Activated CD8-positive, alpha-beta memory T cell treated with anti-CD3 and anti-CD28 coated beads for 1 hour (primary cell): ENCODE data around the gene TRAF3.
"Not testable (repeated sequence)": the region's sequence is repeated elsewhere in the genome, so short reads cannot be mapped to it uniquely, and the experiment has no call there.

Source experiments
- DNase-seq, 2 donors: peaks; one replicate each; pipeline ENCODE4 v3.0.0-alpha.2; 2020; ENCODE audit warnings: low read depth in 1 of 2; ENCODE audit errors: extremely low read depth in 1 of 2

TRAF3 gene

DNA sequence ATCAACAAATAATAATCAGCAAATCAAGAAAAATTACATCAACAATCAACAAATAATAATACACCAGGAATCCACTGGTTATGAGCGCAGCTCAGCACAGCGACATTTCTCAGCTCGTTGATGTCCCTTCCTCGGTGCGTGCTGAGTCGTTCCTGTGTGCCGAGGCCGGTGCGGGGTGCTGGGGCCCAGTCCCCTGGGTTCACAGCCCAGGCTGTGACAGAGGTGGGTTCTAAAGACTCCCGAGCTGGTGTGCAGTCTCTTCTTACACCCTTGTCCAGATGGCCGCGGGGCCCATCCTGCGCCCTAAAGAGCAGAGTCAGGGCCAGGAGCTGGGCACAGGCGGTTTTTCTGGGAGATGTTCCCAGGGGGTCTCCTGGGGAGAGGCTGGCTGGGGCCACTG is 26.9 kb upstream of the TRAF3 start:
- no peak for DNase-seq

DNA sequence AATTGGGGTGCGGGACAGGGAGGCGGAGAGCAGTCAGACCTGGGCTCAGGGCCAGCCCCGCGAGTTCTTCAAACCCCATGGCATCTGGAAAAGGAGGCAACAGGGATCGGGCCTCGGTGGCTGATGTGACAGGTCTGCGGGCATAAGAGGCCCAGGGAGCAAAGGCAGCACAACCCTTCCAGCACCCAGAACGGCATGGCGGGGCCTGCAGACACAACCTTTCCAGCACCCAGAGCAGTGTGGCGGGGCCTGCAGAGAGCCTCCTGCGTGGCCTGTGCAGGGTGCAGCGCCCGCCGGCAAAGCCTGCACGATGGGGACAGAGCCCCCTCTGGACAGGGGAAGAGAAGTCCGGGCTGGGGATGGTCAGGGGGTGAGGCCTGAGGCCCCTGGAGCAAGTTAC is 26.2 kb upstream of the TRAF3 start:
- DNase-seq = no peak

DNA sequence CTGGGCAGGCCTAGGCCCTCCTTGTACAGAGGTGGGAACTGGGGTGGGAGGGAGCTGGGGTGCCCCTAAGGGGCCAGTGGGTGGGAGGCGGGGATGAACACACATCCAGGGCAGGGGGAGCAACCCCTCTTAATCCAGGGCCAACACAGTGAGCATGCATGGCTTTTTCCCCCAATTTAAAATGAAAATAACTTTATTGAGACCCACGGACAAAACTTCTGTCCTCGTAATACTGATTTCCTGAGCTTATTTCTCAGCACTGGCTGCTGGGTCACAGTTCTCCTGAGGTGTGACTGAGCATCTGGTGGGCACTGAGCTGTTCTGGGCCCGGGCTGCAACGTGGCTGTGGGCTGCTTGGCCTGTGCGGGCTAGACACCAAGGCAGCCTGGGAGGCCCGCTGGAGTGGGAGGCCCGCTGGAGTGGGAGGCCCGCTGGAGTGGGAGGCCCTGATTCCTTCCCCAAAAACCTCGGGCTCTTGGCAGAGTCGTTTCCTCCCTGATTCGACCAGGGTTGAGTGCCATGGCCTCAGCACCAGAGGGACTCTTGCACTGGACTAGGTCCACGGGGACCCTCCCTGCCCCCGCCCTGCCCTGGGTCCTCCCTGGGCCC is 24.9 kb upstream of the TRAF3 start:
- DNase-seq = no peak

DNA sequence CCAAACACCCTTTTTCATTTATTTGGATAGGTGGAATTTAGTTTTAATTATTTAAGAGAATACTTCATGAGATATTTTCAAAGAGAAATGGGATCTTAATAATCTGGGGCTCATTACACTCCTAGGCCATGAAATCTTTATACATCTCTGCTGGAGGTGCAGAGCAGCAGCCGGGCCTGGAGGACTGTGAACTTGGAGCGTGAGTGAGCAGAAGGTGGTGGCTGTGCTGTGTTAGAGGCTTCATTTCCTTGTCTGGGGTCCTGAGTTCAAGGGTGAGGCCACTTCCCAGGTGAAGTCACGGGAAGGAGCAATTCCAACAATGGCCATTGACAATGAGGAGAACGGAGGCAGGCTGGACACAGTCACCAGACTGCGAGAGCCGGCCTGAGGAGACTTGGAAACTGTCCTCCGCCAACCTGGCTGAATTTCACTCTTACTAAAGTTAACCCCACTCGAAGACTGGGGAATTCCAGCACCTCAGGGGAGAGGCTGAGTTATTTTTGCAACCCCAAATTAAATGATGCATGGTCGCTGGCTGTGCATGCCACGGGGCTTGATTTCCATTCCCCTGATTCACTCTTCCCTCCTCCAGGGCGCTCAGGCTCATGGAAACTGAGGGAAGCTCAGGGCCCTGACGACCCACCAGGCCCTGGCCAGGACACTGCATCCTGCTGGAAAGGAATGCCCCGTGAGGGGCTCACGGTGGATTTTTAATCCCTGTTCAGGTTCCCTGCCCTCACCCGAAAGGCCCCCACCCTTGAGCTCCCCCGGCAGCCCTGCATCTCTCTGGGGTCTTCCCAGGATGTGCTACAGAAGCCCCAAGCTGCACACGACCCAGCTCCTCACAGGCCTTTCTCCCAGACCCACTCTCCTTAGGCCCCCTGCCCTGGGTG is 22.6 kb upstream of the TRAF3 start:
- no peak for DNase-seq

DNA sequence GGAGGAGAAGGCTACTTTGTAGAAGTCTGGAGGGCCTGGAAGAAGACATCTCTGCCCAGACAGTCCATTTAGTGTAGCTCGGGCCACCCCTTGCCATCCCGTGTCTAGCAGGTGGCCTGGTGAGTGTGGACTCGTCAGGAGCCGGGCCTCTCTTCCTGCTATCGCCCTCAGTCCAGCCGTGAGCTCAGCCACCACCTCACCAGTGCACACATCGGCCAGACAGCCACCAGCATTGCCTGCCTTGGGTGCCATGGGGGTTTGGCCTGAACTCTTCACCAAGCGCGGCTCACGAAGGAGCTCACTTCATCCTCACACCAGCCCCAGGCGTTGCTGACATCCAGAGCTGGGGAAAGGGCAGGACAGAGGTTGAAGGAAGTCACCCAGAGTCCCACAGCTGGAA is 19.6 kb upstream of the TRAF3 start:
- DNase-seq = no peak

DNA sequence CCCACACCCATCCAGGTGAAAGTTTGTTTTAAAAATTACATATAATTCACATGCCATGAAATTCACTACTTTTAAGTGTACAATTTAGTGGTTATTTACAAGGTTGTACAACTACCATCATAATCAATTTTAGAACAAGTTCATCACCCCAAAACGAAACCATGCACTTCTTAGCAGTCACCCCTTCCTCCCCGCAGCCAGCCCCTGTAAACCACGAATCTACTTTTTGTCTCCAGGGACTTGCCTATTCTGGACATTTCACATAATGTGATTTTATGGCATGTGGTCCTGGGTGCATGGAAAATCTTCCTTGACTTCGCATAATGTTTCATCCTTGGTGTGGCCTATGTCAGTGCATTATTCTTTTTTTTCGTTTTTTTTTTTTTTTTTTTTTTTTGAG is 19.2 kb upstream of the TRAF3 start:
- DNase-seq = no peak

DNA sequence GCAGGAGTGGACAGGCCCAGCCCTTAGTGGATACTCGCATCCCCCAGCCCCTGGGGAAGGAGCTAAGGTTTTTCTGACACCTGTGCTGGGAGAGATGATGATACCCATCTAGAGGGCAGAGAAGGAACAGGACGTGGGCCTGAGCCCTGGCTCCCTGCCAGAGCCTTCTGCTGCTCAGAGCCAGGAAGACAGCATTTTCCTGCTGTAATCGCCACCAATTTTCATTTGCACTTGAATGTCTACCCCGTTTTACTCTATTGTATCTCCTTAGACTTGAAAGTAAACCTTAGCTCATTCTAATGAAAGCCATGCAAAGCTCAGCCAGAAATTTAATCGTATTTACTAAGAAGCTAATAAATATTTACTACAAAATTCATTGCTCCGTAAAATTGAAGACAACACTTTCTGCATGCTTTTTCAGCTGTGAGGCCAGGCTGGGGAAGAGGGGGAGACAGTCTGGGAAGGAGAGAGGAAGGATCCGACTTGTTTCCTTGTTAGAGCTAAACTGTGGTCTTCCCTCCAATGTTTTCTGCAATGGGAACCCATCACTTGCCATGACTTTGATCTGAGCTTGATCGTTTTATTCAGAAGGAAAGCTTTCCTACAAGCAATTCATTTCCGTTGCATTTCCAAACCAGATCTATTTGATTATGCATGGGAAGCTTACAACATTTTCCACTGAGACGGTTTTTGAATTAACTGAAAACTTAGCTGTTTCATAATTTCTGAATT is 17.6 kb upstream of the TRAF3 start:
- no peak for DNase-seq

DNA sequence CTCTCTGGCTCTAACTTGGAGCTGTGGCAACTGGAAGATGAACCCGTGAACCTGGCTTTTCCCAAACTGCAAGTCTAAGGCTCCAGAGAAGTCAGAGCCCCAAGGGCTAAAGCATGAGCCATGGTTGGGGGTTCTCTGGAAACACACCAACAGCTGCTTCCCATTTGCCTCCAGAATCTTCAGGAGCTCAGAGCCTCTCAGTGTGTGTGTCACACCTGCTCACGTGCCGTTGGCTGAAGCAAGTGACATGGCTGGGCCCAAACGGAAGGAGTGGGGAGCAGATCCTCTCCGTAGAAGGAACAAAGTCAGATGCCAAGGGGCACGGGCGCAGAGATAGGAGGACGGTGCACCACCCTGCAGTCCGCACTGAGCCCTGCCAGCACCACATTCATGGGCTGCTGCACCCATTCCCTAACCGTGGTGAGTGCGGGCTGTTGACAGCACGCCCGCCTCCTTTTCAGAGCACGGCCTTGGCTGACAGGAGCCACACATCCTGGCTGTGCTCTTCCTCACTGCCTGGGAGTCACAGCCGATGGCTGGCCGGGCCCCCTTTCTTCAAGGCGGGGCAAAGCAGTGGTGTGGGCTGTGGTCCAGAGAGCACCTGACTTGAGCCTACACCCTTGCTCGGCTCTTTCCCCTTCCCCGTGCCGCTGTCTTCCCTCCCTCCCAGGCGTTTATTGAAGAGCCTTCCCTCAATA is 16.6 kb upstream of the TRAF3 start:
- DNase-seq = no peak

DNA sequence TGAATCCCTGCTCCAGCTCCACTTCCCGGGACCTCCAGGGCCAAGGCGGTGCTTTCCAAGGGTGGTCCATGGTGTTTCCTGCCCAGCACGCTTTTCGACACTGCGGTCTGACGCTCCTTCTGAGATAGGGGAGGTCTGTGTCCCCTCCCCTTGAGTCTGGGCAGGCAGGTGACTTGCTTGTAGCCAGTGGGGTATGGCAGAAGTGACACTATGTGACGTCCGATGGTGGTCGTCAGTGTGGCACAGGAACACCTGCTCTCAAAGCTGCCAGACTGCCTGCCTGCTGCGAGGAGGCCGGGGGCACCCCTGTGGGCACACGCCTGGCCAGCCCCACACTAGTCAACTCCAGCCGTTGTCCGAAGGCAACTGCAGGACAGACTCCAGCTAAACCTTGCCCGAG is 16.0 kb upstream of the TRAF3 start:
- DNase-seq = no peak

DNA sequence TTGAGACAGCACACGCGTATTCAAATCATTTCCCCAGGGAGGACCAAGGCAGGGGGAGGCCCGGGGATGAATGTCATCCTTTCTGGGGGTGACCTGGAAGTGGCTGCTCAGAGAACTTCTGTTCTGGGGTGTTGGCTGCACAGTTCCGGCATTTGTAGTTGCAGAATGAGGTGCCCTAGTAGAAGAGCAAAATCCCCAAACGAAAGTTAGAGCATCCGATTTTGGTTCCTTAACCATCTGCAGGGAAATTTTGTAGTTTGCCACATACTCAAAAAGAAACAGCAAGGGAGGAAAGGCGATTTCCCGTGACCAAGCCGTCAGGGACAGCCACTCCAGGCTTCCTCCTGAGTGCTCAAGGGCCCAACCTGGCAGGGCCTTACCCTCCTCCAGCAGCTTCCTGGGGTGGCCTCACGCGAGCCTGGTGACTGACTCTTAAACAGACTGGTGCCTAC is 13.0 kb upstream of the TRAF3 start:
- no peak for DNase-seq

DNA sequence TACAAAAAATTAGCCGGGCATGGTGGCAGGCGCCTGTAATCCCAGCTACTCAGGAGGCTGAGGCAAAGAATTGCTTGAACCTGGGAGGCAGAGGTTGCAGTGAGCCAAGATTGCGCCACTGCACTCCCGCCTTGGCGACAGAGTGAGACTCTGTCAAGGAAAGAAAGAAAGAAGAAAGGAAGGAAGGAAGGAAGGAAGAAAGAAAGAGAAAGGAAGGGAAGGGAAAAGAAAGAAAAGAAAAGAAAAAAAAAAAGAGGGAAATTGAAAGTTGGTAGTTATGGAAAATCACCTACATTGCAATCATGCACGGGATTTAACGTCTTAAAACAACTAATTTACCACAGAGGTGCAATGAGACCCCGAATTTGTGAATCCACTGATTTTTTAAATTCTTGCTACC is 11.5 kb upstream of the TRAF3 start:
- DNase-seq = not testable (repeated sequence)

DNA sequence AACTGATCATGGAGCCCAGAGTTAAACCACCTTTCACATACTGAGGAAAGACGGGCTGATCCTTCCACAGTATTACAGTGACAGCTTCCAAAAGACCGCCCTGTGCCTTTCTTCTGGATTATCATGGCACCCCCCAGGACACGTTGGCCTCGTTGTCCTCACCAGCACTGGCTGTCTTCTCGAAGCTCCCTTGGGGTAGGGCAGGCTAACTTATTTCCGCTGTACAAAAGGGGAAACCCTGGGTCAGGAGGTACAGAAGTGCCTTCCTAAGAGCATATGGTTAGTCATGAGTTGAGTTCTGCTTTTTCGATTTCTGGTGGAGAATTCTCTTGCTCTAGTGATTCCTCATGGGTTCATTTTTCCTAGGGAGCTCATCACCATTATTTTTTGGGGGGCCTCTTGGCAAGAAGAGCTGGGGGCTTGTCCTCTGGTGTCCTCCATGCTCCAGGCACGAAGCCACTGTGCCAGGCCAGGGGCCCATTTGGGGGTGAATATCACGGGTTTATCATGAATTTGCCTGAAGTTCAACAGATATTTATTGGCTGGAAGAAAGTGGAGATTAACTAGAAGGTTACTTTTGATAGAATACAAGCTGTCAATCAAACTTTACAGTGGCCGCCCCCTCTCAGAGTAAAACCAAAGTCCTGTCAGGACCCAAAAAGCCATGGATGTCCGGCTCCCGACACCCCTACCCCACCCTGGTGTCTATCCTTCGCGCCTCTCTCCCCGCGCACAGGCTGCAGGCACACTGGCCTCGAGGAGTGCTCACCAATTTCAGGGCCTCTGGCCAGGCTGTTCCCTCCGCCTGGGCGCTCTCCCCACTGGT is 8.8 kb upstream of the TRAF3 start:
- DNase-seq = no peak

DNA sequence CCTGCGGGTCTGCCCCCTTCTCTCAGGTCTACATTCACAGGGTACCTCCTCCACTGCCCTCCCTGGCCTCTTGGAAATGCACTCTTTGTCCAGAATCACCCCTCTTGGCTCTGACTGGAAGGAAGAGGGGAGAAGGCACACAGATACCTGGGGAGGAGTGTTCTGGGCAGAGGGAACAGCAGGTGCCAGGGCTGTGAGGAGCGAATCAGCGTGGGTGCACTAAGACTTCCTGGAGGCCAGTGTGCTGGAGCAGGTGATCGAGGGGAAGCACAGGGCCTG is 8.3 kb upstream of the TRAF3 start:
- no peak for DNase-seq

DNA sequence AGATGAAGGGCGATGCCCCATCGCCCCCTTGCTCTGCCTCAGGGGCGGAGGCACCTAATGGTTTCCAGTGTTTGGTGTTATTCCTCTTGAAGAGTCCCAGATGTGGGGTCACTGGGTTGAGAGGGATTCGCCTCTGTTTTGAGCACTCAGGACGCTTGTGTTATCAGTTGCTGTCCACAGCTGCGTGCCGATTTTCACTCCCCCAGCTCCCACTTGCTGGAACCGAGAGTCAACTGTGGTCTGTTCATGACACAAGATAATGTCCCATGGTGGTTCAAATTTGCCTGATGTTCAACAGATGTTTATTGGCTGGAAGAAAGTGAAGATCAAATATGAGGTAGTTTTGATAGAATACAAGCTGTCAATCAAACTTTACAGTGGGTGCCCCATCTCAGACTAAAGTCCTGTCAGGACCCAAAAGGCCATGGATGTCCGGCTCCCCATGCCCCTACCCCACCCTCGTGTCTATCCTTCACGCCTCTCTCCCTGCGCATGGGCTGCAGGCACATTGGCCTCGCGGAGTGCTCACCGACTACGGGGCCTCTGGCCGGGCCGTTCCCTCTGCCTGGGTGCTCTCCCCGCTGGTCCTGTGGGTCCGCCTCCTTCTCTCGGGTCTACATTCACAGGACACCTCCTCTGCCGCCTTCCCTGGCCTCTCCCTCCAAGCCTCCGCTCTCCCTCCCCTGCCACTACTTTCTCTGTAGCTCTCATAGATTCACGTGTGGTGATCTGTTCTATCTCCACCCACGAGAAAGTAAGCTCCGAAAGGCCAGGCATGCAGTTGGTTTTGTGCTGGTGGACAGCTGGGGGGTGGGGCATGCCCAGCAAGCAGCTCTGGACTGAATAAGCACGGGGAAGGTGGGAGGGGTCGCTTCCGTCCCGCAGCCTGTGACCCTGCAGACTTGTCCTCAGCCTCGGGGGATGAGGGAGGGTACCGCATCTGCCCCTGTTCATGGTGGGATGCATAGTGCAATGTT is 6.8 kb upstream of the TRAF3 start:
- no peak for DNase-seq

DNA sequence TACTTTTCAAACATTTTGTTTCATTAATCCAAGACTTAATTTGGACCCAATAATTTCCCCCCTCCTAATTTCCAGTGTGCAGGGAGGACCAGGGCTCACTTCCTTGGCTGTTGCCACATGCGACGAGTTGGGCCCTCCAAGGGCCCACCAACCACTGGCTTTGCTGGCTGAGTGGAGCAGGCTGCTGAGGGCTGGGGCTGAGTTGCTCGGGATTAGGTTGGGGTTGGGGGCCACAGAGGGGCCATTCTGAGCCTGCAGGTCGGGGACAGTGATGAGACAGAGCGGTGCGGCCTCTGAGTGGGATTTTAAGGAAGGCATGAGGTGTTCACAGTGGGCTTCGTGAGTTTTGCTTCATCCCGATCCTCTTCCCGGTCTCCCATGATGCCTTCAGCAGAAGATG is 6.1 kb upstream of the TRAF3 start:
- no peak for DNase-seq

DNA sequence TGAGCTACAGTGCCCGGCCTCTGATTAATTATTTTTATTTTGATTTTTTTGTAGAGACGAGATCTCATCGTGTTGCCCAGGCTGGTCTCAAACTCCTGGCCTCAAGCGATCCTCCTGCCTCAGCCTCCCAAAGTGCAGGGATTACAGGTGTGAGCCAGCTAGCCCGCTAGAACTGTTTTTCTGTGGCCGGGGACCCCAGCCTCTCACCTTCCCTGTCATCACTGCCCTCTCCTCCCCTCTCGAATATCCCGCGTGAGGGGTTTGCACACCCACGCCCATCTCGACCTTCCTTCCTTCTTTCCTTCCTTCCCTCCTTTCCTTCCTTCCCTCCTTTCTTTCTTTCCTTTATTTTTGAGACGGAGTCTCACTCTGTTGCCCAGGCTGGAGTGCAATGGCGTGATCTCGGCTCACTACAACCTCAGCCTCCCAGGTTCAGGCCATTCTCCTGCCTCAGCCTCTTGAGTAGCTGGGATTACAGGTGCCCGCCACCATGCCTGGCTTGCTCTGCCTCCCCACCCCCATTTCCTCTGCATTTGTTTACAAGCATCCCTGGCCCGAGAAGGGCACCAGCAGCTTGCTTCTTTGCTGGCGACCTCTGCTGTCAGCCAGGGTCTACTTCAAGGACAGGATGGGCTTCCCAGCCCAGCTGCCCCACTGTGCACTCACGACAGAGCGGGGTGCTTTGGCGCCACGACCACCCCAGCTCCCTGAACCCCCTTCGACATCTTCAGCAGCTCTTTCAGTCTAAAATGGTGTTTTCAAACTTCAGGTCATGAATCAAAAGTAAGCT is 4.3 kb upstream of the TRAF3 start:
- no peak for DNase-seq

DNA sequence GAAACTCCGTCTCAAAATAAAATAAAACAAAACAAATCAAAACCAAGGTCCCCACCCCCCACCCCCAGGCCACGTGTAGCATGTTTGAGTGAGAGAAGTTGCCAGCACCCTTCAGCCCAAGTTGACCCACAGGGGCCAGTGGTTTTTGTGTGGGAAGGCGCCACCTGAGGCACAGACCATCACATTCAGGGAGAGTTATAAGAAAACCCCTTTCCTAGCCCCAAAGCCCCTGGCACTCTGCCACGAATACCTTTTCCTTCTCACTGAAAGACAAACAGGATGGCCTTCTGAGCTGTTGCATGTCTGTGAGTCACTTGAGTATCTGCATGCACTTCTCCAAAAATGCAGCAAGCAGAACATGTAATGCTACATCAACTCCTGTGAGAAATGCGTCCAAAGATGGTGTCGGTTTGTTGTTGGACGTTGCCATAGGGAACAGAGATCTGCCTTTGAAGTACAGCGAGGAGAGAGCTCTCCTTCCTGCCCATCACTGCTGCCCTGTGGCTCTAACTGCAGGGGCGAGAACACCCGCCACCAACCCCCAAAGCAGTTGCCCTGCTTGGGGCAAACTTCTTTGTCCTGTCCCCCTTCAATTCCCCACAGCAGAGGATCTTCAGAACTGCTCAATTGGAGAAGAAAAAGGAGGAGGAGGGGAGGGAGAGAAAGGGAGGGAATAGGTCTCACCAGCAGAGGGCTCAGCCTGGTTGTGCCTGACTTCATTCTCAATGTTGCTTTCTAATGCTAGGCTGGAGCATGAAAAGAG is 2.7 kb upstream of the TRAF3 start:
- peak in 1 of 2 donors; percentile 28 for DNase-seq
